HEK293 (cell line): ENCODE results near the gene SUSD2.
A peak's percentile ranks its signal among the peaks of the same experiment; 100 is the strongest.

Experiments
- BCL11B ChIP-seq: fragments of 450-650 bp; formaldehyde crosslinking; IDR thresholded peaks from 2 replicates; pipeline ENCODE4 v1.5.1; 2016; ENCODE audit warnings: low read depth, missing biosample characterization, missing genetic modification characterization
- GLIS1 ChIP-seq: fragments of 450-650 bp; formaldehyde crosslinking; IDR thresholded peaks from 2 replicates; pipeline ENCODE4 v1.5.1; 2016; ENCODE audit warnings: missing biosample characterization, missing genetic modification characterization
- KLF8 ChIP-seq: fragments of 450-650 bp; formaldehyde crosslinking; IDR thresholded peaks from 2 replicates; pipeline ENCODE4 v1.5.1; 2016; ENCODE audit warnings: missing biosample characterization, missing genetic modification characterization
- PRDM1 ChIP-seq: fragments of 450-650 bp; formaldehyde crosslinking; IDR thresholded peaks from 2 replicates; pipeline ENCODE4; 2016; ENCODE audit warnings: missing biosample characterization, missing genetic modification characterization
- SCRT1 ChIP-seq: fragments of 450-650 bp; formaldehyde crosslinking; IDR thresholded peaks from 2 replicates; pipeline ENCODE4 v1.5.1; 2016; ENCODE audit warnings: missing biosample characterization, missing genetic modification characterization, borderline replicate concordance
- TRIM28 ChIP-seq: IDR thresholded peaks from 2 replicates; pipeline ENCODE4 v1.6.1; 2011; ENCODE audit warnings: low read length, control low read depth, borderline replicate concordance
- YY1 ChIP-seq: fragments of 450-650 bp; formaldehyde crosslinking; IDR thresholded peaks from 2 replicates; pipeline ENCODE4 v1.5.1; 2018; ENCODE audit warnings: missing biosample characterization, missing genetic modification characterization
- ZBTB20 ChIP-seq: fragments of 450-650 bp; formaldehyde crosslinking; IDR thresholded peaks from 2 replicates; pipeline ENCODE4 v1.5.1; 2016; ENCODE audit warnings: missing biosample characterization, missing genetic modification characterization
- ZBTB21 ChIP-seq: fragments of 450-650 bp; formaldehyde crosslinking; IDR thresholded peaks from 2 replicates; pipeline ENCODE4 v1.5.1; 2017; ENCODE audit warnings: missing biosample characterization, missing genetic modification characterization
- ZBTB8A ChIP-seq: fragments of 450-650 bp; formaldehyde crosslinking; IDR thresholded peaks from 2 replicates; pipeline ENCODE4 v1.5.1; 2016; ENCODE audit warnings: missing biosample characterization, missing genetic modification characterization
- ZFP37 ChIP-seq: fragments of 450-650 bp; formaldehyde crosslinking; IDR thresholded peaks from 2 replicates; pipeline ENCODE4 v1.5.1; 2016; ENCODE audit warnings: missing biosample characterization, missing genetic modification characterization
- ZNF138 ChIP-seq: fragments of 450-650 bp; formaldehyde crosslinking; IDR thresholded peaks from 2 replicates; pipeline ENCODE4 v1.5.1; 2016; ENCODE audit warnings: missing biosample characterization, missing genetic modification characterization, borderline replicate concordance
- ZNF211 ChIP-seq: fragments of 450-650 bp; formaldehyde crosslinking; IDR thresholded peaks from 2 replicates; pipeline ENCODE4 v1.5.1; 2016; ENCODE audit warnings: low read depth, missing biosample characterization, missing genetic modification characterization
- ZNF214 ChIP-seq: fragments of 450-650 bp; formaldehyde crosslinking; IDR thresholded peaks from 2 replicates; pipeline ENCODE4 v1.5.1; 2017; ENCODE audit warnings: missing biosample characterization, mild to moderate bottlenecking, missing genetic modification characterization, borderline replicate concordance
- ZNF248 ChIP-seq: fragments of 450-650 bp; formaldehyde crosslinking; IDR thresholded peaks from 2 replicates; pipeline ENCODE4 v1.5.1; 2017; ENCODE audit warnings: missing biosample characterization, missing genetic modification characterization
- ZNF302 ChIP-seq: fragments of 450-650 bp; formaldehyde crosslinking; IDR thresholded peaks from 2 replicates; pipeline ENCODE4 v1.5.1; 2016; ENCODE audit warnings: missing biosample characterization, missing genetic modification characterization, low read depth
- ZNF335 ChIP-seq: fragments of 450-650 bp; formaldehyde crosslinking; conservative IDR thresholded peaks from 2 replicates; pipeline ENCODE4 v1.5.1; 2016; ENCODE audit warnings: missing biosample characterization, missing genetic modification characterization
- ZNF350 ChIP-seq: fragments of 450-650 bp; formaldehyde crosslinking; IDR thresholded peaks from 2 replicates; pipeline ENCODE4 v1.5.0; 2017; ENCODE audit warnings: missing biosample characterization, mild to moderate bottlenecking, missing genetic modification characterization
- ZNF354C ChIP-seq: fragments of 450-650 bp; formaldehyde crosslinking; IDR thresholded peaks from 2 replicates; pipeline ENCODE4 v1.5.1; 2016; ENCODE audit warnings: missing biosample characterization, missing genetic modification characterization, low read depth, borderline replicate concordance
- ZNF426 ChIP-seq: fragments of 450-650 bp; formaldehyde crosslinking; IDR thresholded peaks from 2 replicates; pipeline ENCODE4 v1.5.1; 2017; ENCODE audit warnings: missing biosample characterization, missing genetic modification characterization, mild to moderate bottlenecking, inconsistent platforms, moderate library complexity
- ZNF473 ChIP-seq: fragments of 450-650 bp; formaldehyde crosslinking; IDR thresholded peaks from 2 replicates; pipeline ENCODE4 v1.5.1; 2017; ENCODE audit warnings: missing biosample characterization, missing genetic modification characterization
- ZNF510 ChIP-seq: fragments of 450-650 bp; formaldehyde crosslinking; IDR thresholded peaks from 2 replicates; pipeline ENCODE4 v1.5.1; 2018; ENCODE audit warnings: mild to moderate bottlenecking, missing genetic modification characterization, missing biosample characterization; ENCODE audit not compliant: insufficient replicate concordance
- ZNF571 ChIP-seq: fragments of 450-650 bp; formaldehyde crosslinking; IDR thresholded peaks from 2 replicates; pipeline ENCODE4 v1.5.0; 2017; ENCODE audit warnings: missing biosample characterization, missing genetic modification characterization
- ZNF626 ChIP-seq: fragments of 450-650 bp; sonication (Bioruptor Pico); formaldehyde crosslinking; IDR thresholded peaks from 2 replicates; pipeline ENCODE4 v1.5.1; 2018; ENCODE audit warnings: missing biosample characterization, missing genetic modification characterization, inconsistent platforms
- ZNF768 ChIP-seq: fragments of 450-650 bp; formaldehyde crosslinking; IDR thresholded peaks from 2 replicates; pipeline ENCODE4 v1.5.1; 2018; ENCODE audit warnings: missing biosample characterization, mild to moderate bottlenecking, missing genetic modification characterization
- ZNF776 ChIP-seq: fragments of 450-650 bp; formaldehyde crosslinking; IDR thresholded peaks from 2 replicates; pipeline ENCODE4 v1.5.0; 2017; ENCODE audit warnings: missing biosample characterization, missing genetic modification characterization, borderline replicate concordance
- TF ChIP-seq, protein P1 (sequence below): fragments of 450-650 bp; formaldehyde crosslinking; IDR thresholded peaks from 2 replicates; pipeline ENCODE4 v1.5.1; 2017; ENCODE audit warnings: missing biosample characterization, missing genetic modification characterization
- TF ChIP-seq, protein P2 (sequence below): fragments of 450-650 bp; formaldehyde crosslinking; IDR thresholded peaks from 2 replicates; pipeline ENCODE4 v1.5.1; 2016; ENCODE audit warnings: missing biosample characterization, missing genetic modification characterization
- TF ChIP-seq, protein P3 (sequence below): fragments of 450-650 bp; formaldehyde crosslinking; IDR thresholded peaks from 2 replicates; pipeline ENCODE4 v1.5.1; 2016; ENCODE audit warnings: missing biosample characterization, missing genetic modification characterization, borderline replicate concordance
- TF ChIP-seq, protein P4 (sequence below): fragments of 450-650 bp; formaldehyde crosslinking; IDR thresholded peaks from 2 replicates; pipeline ENCODE4 v1.5.1; 2016; ENCODE audit warnings: missing biosample characterization, missing genetic modification characterization

The SUSD2 gene

DNA sequence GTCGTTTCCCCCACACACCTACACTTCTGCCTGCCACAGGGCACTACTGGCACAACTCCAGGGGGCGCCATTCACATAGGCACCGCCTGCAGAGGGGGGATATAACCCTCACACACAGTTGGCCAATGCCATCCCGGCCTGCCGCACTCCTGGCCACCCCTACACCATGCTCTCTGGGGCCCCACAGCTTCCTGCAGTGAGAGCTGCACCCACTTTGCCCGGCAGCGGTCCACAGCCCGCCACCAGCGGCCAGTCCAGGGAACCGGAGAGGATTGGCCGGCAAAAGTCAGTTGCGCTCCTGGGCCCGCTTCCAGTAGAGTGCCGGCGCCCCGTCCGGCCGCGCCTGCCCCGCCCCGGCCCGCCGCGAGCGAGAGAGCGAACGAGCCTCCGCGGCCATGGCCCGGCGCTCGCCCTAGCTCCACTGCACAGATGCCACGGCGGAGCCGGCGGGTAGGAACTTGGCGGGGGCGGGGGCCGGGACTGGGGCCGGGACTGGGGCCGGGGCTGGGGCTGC is 25.6 kb upstream of the SUSD2 start (continued):
- peak; percentile 76 for TF ChIP-seq ZBTB8A (tag by site-specific recombination)
- peak; percentile 87 for TF ChIP-seq ZNF335 (tag by site-specific recombination)
- TF ChIP-seq ZNF350, result no peak
- TF ChIP-seq TRIM28, result no peak
- no peak for TF ChIP-seq ZBTB21 (tag by site-specific recombination)
- no peak for TF ChIP-seq ZNF768
- no peak for TF ChIP-seq ZNF302 (tag by site-specific recombination)
- no peak for TF ChIP-seq ZNF571 (tag by site-specific recombination)
- no peak for TF ChIP-seq ZNF510 (tag by site-specific recombination)
- TF ChIP-seq ZNF138 (tag by site-specific recombination), result no peak
- TF ChIP-seq ZNF211 (tag by site-specific recombination), result no peak
- no peak for TF ChIP-seq ZNF426 (tag by site-specific recombination)
- TF ChIP-seq ZNF626 (tag by site-specific recombination), result no peak
- TF ChIP-seq ZNF214 (tag by site-specific recombination), result no peak
- peak; percentile 73; the same call in 1 of the 2 replicates for TF ChIP-seq ZBTB20
- TF ChIP-seq ZNF248, result no peak
- TF ChIP-seq, protein P1, sequence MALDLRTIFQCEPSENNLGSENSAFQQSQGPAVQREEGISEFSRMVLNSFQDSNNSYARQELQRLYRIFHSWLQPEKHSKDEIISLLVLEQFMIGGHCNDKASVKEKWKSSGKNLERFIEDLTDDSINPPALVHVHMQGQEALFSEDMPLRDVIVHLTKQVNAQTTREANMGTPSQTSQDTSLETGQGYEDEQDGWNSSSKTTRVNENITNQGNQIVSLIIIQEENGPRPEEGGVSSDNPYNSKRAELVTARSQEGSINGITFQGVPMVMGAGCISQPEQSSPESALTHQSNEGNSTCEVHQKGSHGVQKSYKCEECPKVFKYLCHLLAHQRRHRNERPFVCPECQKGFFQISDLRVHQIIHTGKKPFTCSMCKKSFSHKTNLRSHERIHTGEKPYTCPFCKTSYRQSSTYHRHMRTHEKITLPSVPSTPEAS (tag by site-specific recombination), result 0 out of 2 replicates have a peak, but pooled peaks have one; percentile 17
- TF ChIP-seq, protein P2, sequence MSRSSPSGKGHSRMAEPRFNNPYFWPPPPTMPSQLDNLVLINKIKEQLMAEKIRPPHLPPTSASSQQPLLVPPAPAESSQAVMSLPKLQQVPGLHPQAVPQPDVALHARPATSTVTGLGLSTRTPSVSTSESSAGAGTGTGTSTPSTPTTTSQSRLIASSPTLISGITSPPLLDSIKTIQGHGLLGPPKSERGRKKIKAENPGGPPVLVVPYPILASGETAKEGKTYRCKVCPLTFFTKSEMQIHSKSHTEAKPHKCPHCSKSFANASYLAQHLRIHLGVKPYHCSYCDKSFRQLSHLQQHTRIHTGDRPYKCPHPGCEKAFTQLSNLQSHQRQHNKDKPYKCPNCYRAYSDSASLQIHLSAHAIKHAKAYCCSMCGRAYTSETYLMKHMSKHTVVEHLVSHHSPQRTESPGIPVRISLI (tag by site-specific recombination), result no peak
- TF ChIP-seq SCRT1 (tag by site-specific recombination), result no peak
- TF ChIP-seq PRDM1 (tag by site-specific recombination), result no peak
- TF ChIP-seq, protein P3, sequence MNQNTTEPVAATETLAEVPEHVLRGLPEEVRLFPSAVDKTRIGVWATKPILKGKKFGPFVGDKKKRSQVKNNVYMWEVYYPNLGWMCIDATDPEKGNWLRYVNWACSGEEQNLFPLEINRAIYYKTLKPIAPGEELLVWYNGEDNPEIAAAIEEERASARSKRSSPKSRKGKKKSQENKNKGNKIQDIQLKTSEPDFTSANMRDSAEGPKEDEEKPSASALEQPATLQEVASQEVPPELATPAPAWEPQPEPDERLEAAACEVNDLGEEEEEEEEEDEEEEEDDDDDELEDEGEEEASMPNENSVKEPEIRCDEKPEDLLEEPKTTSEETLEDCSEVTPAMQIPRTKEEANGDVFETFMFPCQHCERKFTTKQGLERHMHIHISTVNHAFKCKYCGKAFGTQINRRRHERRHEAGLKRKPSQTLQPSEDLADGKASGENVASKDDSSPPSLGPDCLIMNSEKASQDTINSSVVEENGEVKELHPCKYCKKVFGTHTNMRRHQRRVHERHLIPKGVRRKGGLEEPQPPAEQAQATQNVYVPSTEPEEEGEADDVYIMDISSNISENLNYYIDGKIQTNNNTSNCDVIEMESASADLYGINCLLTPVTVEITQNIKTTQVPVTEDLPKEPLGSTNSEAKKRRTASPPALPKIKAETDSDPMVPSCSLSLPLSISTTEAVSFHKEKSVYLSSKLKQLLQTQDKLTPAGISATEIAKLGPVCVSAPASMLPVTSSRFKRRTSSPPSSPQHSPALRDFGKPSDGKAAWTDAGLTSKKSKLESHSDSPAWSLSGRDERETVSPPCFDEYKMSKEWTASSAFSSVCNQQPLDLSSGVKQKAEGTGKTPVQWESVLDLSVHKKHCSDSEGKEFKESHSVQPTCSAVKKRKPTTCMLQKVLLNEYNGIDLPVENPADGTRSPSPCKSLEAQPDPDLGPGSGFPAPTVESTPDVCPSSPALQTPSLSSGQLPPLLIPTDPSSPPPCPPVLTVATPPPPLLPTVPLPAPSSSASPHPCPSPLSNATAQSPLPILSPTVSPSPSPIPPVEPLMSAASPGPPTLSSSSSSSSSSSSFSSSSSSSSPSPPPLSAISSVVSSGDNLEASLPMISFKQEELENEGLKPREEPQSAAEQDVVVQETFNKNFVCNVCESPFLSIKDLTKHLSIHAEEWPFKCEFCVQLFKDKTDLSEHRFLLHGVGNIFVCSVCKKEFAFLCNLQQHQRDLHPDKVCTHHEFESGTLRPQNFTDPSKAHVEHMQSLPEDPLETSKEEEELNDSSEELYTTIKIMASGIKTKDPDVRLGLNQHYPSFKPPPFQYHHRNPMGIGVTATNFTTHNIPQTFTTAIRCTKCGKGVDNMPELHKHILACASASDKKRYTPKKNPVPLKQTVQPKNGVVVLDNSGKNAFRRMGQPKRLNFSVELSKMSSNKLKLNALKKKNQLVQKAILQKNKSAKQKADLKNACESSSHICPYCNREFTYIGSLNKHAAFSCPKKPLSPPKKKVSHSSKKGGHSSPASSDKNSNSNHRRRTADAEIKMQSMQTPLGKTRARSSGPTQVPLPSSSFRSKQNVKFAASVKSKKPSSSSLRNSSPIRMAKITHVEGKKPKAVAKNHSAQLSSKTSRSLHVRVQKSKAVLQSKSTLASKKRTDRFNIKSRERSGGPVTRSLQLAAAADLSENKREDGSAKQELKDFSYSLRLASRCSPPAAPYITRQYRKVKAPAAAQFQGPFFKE (tag by site-specific recombination), result no peak
- TF ChIP-seq ZNF354C (tag by site-specific recombination), result no peak
- no peak for TF ChIP-seq ZNF473 (tag by site-specific recombination)
- no peak for TF ChIP-seq BCL11B (tag by site-specific recombination)
- TF ChIP-seq ZFP37 (tag by site-specific recombination), result no peak
- no peak for TF ChIP-seq ZNF776
- TF ChIP-seq, protein P4, sequence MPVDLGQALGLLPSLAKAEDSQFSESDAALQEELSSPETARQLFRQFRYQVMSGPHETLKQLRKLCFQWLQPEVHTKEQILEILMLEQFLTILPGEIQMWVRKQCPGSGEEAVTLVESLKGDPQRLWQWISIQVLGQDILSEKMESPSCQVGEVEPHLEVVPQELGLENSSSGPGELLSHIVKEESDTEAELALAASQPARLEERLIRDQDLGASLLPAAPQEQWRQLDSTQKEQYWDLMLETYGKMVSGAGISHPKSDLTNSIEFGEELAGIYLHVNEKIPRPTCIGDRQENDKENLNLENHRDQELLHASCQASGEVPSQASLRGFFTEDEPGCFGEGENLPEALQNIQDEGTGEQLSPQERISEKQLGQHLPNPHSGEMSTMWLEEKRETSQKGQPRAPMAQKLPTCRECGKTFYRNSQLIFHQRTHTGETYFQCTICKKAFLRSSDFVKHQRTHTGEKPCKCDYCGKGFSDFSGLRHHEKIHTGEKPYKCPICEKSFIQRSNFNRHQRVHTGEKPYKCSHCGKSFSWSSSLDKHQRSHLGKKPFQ (tag by site-specific recombination), result no peak
- TF ChIP-seq YY1 (tag by site-specific recombination), result 0 out of 2 replicates have a peak, but pooled peaks have one; percentile 32
- 0 out of 2 replicates have a peak, but pooled peaks have one; percentile 10 for TF ChIP-seq GLIS1 (tag by site-specific recombination)
- TF ChIP-seq KLF8 (tag by site-specific recombination), result no peak
